ENCODE data around the gene BLMH. TPM values are rescaled to one million over a fixed set of nuclear protein-coding genes. Genes with fewer than 3 reads are reported as not detected.

BLMH gene
- total RNA-seq, 2 donors from 2014 or later, result 10.8 to 13.9 TPM

GRCh38 chr17:30302241-30302640, 10.5 kb upstream of the BLMH start:
- Histone ChIP-seq H3K27me3 (no peaks in the 10 kb centered on the region), H3K36me3 (no peaks in the 10 kb centered on the region), H3K27ac (no peak overlapping the region), H3K4me1 (no peaks in the 10 kb centered on the region), H3K9me3 (no peaks in the 10 kb centered on the region), H3K4me3 (no peak overlapping the region)
- DNase-seq (ENCODE audit: low spot score), result no peak
- TF ChIP-seq CTCF (IDR thresholded peaks at IDR 0.05), result no peak

- H3K9me3 ChIP-seq, result no peaks in the 10 kb centered on the region
- no peak overlapping the region for H3K27ac ChIP-seq
- H3K4me1 ChIP-seq, result no peaks in the 10 kb centered on the region
- no peak overlapping the region for H3K4me3 ChIP-seq
- TF ChIP-seq CTCF (IDR thresholded peaks at IDR 0.05), result no peak
- H3K27me3 ChIP-seq, result no peaks in the 10 kb centered on the region
- no peak for DNase-seq (ENCODE audit: low spot score)
- no peaks in the 10 kb centered on the region for H3K36me3 ChIP-seq
These were observed 9.1 kb upstream of the BLMH start for GRCh38 chr17:30300818-30301217.

- Histone ChIP-seq H3K36me3 (no peaks in the 10 kb centered on the region), H3K4me1 (no peaks in the 10 kb centered on the region), H3K4me3 (no peak overlapping the region), H3K27ac (no peak overlapping the region), H3K9me3 (no peaks in the 10 kb centered on the region), H3K27me3 (no peaks in the 10 kb centered on the region)
- TF ChIP-seq CTCF (IDR thresholded peaks at IDR 0.05), result peak in 1 of 2 donors; percentile 14
- DNase-seq (ENCODE audit: low spot score), result no peak
These were observed 7.3 kb upstream of the BLMH start for GRCh38 chr17:30299000-30299399.

GRCh38 chr17:30297715-30298114, 6.0 kb upstream of the BLMH start:
- no peaks in the 10 kb centered on the region for H3K36me3 ChIP-seq
- no peaks in the 10 kb centered on the region for H3K4me1 ChIP-seq
- no peaks in the 10 kb centered on the region for H3K27me3 ChIP-seq
- H3K9me3 ChIP-seq, result no peaks in the 10 kb centered on the region
- TF ChIP-seq CTCF (IDR thresholded peaks at IDR 0.05), result no peak
- H3K4me3 ChIP-seq, result no peak overlapping the region
- DNase-seq (ENCODE audit: low spot score), result no peak
- no peak overlapping the region for H3K27ac ChIP-seq

GRCh38 chr17:30296499-30297080, 4.8 kb upstream of the BLMH start:
- TF ChIP-seq CTCF (IDR thresholded peaks at IDR 0.05), result no peak
- H3K9me3 ChIP-seq, result no peaks in the 10 kb centered on the region
- H3K27ac ChIP-seq, result no peak overlapping the region
- no peak overlapping the region for H3K4me3 ChIP-seq
- no peaks in the 10 kb centered on the region for H3K4me1 ChIP-seq
- DNase-seq (ENCODE audit: low spot score), result no peak
- H3K27me3 ChIP-seq, result no peaks in the 10 kb centered on the region
- no peaks in the 10 kb centered on the region for H3K36me3 ChIP-seq

GRCh38 chr17:30292286-30292858, 628 bp upstream of the BLMH start:
- Histone ChIP-seq H3K27ac (peak overlapping the region; percentile 64 to 75), H3K9me3 (no peaks in the 10 kb centered on the region), H3K4me1 (peaks cover 0 to 14% of the 10 kb centered on the region in 2 donors), H3K36me3 (peaks cover 17% of the 10 kb centered on the region), H3K27me3 (no peaks in the 10 kb centered on the region), H3K4me3 (peak overlapping the region; percentile 71 to 88)
- no peak for TF ChIP-seq CTCF (IDR thresholded peaks at IDR 0.05)
- DNase-seq (ENCODE audit: low spot score), result no peak

Data from right atrium auricular region (tissue), 2 donors.